Astrocyte (in vitro differentiated cells and primary cell): ENCODE measurements around the gene SCN8A.

Experiments used
- CTCF ChIP-seq: IDR thresholded peaks from 2 replicates; pipeline ENCODE4 v1.5.1; 2011; ENCODE audit warnings: low read depth, mild to moderate bottlenecking, inconsistent platforms, low read length, moderate library complexity; ENCODE audit not compliant: insufficient read depth
- EZH2 ChIP-seq: IDR thresholded peaks from 2 replicates; pipeline ENCODE4 v1.6.1; 2012; ENCODE audit warnings: mild to moderate bottlenecking, low read length, inconsistent platforms; ENCODE audit not compliant: insufficient read depth

DNA sequence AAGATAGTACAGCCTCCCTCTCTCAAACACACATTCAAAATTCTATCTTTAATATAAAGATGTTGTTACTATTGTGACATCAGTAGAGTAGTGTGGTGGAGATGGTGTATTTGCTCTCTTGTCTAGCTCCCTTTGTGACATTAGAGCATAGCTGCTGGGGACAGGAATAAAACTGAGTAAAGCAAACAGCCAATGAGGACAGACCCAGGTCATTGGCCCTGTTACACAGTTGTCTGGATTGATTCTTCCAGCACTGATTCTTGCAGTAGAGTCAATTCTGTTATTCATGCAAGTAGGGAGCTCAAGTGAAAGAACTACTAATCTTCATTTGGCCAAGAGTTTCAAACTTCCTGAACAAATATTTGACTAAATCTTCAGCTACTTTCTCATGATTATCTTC lies 72.4 kb downstream of the SCN8A start:
- TF ChIP-seq CTCF (no peak), EZH2 (no peak)
